Putamen (tissue), 1 donor: ENCODE measurements around the gene FAM131C.

Experiments
- DNase-seq: peaks from one replicate; pipeline ENCODE4 v3.0.0-alpha.2; 2016; ENCODE audit warnings: low spot score

Gene FAM131C

GRCh38 chr1:16099412-16099811 lies 26.0 kb upstream of the FAM131C start:
- DNase-seq, result no peak

- DNase-seq, result no peak
Observed at GRCh38 chr1:16095447-16095846, 22.0 kb upstream of the FAM131C start.

- DNase-seq, result no peak
Observed at GRCh38 chr1:16094453-16095158, 21.2 kb upstream of the FAM131C start.

GRCh38 chr1:16093611-16094010 lies 20.2 kb upstream of the FAM131C start:
- DNase-seq, result no peak

- no peak for DNase-seq
Observed at GRCh38 chr1:16092923-16093511, 19.6 kb upstream of the FAM131C start.

- no peak for DNase-seq
Observed at GRCh38 chr1:16092097-16092922, 18.9 kb upstream of the FAM131C start.

- DNase-seq, result no peak
Observed at GRCh38 chr1:16091296-16091695, 17.8 kb upstream of the FAM131C start.

- DNase-seq, result no peak
Observed at GRCh38 chr1:16090076-16090826, 16.8 kb upstream of the FAM131C start.

GRCh38 chr1:16088996-16089395 lies 15.5 kb upstream of the FAM131C start:
- no peak for DNase-seq

GRCh38 chr1:16088351-16088911 lies 15.0 kb upstream of the FAM131C start:
- DNase-seq, result no peak

- DNase-seq, result no peak
Observed at GRCh38 chr1:16087733-16088132, 14.3 kb upstream of the FAM131C start.

- DNase-seq, result no peak
Observed at GRCh38 chr1:16085522-16085921, 12.1 kb upstream of the FAM131C start.

- DNase-seq, result no peak
Observed at GRCh38 chr1:16083486-16083885, 10.0 kb upstream of the FAM131C start.

GRCh38 chr1:16082283-16083038 lies 9.0 kb upstream of the FAM131C start:
- DNase-seq, result no peak

GRCh38 chr1:16081636-16082035 lies 8.2 kb upstream of the FAM131C start:
- DNase-seq, result no peak

GRCh38 chr1:16080422-16081150 lies 7.1 kb upstream of the FAM131C start:
- DNase-seq, result no peak

GRCh38 chr1:16078925-16079656 lies 5.6 kb upstream of the FAM131C start:
- DNase-seq, result peak; percentile 48

GRCh38 chr1:16077406-16078245 lies 4.2 kb upstream of the FAM131C start:
- DNase-seq, result no peak

- no peak for DNase-seq
Observed at GRCh38 chr1:16076865-16077238, 3.4 kb upstream of the FAM131C start.
